AG20443 (cell line): ENCODE data around the gene PAPSS1.
A peak's percentile ranks its signal among the peaks of the same experiment; 100 is the strongest.
"Not testable (repeated sequence)": the region's sequence is repeated elsewhere in the genome, so short reads cannot be mapped to it uniquely, and the experiment has no call there.

Experiments used
- DNase-seq: peaks from one replicate; pipeline ENCODE4 v3.0.0; 2012; ENCODE audit warnings: low spot score, mixed read lengths

Gene PAPSS1

GRCh38 chr4:107689912-107690587, 30.0 kb downstream of the PAPSS1 start:
- DNase-seq = peak; percentile 78

DNA sequence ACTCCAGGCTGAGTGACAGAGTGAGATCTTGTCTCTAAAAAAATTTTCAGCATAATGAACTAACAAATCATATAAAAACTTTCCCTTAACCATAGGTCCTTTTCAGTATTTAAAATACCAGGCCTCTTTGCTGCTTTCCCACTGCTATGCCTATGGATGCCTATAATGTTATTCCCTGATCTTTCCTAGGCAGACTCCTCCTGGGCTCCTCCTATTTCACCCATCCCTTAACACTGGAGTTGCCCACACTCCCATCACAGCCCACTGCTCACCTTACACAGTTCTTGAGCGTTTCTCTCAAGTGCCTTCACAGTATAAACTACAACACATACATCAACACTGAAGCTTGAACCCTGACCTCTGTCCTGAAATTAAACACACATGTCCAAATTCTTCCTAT, 31.6 kb downstream of the PAPSS1 start:
- DNase-seq = no peak

- no peak for DNase-seq
Measured at GRCh38 chr4:107685740-107686139, 34.3 kb downstream of the PAPSS1 start.

GRCh38 chr4:107683873-107684272, 36.2 kb downstream of the PAPSS1 start:
- DNase-seq = no peak

DNA sequence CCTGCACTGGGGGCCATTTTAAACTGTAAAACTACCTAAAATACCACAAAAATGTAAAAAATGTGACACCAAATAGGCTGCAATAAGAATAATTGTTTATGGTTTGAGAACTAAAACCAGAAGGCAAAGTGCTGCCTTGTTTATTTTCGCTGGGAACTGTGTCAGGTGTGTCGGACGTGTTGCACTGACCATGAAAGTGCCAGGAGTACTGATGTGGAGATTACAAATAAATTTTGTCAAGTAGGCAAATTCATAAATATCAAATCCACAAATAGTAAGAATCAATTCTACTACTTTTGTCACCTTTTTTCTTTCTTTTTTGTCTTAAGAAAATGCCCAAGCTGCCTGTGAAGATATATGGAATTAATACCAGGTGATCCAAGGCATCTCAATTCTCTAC, 37.7 kb downstream of the PAPSS1 start:
- no peak for DNase-seq

DNA sequence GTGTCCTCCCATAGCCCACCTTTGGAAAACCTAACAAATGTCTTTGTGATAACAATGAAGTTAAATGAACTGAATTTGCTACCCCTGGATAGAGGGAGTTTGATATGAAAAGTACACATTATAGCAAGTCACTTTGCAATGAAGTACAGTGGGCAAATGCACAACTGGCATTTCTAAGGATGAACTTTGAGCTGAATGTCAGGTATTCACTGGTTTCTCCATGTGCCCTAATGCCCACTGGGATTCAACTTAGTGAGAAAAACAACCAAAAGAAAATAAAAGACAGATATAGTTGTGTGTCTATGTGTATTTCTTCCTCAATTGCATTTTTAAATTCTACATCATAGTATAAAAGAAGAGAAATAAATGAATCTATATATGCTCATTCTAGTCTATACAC, 51.0 kb downstream of the PAPSS1 start:
- no peak for DNase-seq

DNA sequence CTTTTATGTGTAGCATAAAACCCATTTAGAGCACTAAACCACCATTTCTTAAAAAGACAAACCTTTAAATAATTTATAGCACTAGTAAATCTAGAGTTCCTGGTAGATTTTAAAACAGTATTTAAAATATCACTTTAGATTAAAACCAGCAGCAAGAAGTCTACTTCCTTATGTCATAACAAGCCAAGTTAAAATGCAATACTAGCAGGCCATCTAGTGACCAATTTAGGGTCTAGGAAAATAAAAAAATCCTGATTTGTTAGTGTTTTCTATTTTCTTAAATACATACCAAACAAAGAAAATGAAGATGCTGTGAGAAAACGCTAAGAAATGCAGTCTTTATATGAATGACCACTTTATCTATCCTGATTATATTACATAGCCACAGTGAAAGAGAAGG, 53.9 kb downstream of the PAPSS1 start:
- peak; percentile 38 for DNase-seq

- DNase-seq = peak; percentile 34
Measured at GRCh38 chr4:107665001-107665400, 55.0 kb downstream of the PAPSS1 start.

- no peak for DNase-seq
Measured at GRCh38 chr4:107658400-107659336, 61.4 kb downstream of the PAPSS1 start.

GRCh38 chr4:107655289-107655688, 64.7 kb downstream of the PAPSS1 start:
- DNase-seq = no peak

DNA sequence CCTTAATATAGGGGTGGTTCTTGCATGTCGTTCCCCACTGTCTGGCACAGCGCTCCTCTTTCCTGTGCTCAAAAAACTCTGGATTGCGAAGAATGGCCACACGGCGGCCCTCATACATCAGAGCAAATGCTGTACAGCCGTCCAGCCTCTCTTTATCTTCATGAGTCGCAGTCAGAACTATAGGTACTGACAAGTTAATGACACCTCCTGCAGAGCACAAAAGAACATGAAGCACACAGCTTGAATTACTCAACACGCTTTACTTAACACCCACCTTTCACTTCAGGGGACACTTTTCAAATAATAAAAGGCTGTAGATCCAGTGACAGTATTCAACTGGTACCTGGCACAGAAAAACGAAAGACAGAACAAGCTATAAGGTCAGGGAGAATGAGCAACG, 65.3 kb downstream of the PAPSS1 start:
- DNase-seq = no peak

DNA sequence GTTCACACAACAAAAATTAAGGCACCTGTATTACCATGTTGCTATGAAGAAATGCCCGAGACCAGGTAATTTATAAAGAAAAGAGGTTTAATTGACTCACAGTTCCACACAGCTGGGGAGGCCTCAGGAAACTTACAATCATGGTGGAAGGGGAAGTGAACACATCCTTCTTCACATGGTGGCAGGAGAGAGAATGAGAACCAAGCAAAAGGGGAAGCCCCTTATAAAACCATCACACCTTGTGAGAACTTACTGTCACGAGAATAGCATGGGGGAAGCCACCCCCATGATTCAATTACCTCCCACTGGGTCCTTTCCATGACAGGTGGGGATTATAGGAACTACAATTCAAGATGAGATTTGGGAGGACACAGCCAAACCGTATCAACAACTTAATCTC, 68.6 kb downstream of the PAPSS1 start:
- DNase-seq = not testable (repeated sequence)

DNA sequence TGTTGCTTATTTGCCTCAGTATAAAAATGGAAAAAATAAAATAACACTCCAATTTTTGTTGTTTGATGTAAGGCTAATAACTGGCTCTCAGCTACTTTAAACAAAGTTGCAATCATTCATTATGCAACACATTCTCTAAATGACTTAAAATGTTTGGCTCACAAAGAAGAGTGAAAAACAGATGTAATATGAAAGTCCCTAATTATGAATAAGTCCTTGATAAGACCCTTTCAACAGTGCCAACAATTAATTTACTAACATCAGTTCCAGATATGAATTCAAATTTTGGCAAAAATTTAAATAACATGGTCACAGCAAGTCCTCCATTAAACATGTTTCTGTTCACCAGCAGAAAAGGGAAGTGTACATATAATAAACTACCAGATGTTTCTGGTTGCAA, 69.8 kb downstream of the PAPSS1 start:
- DNase-seq = no peak

- no peak for DNase-seq
Measured at GRCh38 chr4:107648178-107648991, 71.6 kb downstream of the PAPSS1 start.

- no peak for DNase-seq
Measured at GRCh38 chr4:107647591-107647990, 72.4 kb downstream of the PAPSS1 start.

GRCh38 chr4:107645604-107646003, 74.4 kb downstream of the PAPSS1 start:
- DNase-seq = no peak

DNA sequence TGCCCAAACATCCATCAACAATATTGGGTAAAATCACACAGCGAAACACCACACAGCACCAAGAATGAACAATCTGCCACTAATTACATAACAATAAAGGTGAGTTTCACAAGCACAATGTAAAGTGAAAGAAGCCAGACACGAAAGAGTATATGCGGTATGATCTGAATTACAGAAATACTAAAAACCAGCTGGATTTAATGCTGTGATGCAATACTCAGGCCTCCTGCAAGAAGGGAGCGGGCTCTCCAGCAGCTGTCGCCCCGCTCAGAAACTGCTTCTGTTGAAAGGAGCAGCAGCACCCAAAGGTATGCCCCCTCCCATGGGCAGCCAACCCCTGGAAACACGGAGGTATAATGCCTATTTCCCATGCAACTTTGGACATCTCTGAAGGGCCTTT, 77.0 kb downstream of the PAPSS1 start:
- no peak for DNase-seq

DNA sequence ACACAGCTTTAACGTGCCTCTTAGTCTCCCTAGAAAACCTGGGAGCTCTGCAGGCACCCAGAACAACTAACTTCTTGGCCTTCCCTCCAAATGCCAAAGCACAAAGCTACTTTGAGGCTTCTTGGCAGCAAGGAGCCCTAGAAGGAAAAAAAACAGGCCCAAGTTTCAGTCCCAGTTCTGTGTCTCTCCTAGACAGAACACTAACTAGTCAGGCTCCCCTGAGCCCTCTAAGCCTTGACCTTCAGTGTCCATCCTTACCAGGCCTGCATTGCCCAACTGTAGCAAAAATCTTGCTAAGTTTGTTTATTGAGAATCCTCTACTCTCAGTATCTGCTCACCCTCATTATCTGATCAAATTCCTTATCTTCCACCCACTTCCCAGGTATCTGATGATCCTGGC, 79.2 kb downstream of the PAPSS1 start:
- no peak for DNase-seq

DNA sequence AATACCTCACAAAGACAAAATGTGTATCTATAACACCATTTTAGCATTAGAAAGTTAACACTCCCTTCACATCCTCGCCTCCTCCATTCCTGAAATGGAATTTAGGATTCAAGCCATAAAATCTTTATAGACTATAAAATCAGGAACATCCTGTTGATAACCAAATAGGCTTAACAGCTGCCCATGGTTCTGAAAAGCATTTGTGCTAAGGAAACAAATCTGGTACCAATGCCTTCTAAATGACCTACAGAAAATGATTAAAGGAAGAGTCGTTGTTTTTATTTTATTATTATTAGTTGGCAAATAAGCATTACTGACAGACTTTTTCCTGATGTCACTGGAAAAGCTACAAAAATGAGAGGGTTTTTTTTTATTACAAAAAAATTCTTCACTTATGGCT, 79.8 kb downstream of the PAPSS1 start:
- no peak for DNase-seq

DNA sequence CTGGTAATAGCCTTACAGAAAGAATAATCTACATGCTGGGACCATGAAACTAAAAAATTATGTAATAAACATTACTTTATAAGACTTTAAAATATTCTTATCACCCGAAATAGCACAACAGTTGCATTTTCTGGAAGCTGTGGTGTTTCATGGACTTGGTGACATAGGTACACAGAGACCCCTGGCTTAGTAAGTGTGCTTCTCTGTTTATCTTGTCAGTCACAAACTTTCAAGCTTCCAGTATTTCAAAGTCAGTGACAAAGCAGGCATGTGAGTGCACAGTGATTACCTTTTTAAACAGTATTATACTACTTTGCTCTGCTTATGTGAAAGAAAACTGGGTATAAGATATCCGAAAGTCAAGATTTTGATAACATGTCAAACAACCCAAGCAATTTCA, 84.3 kb downstream of the PAPSS1 start:
- no peak for DNase-seq

GRCh38 chr4:107631560-107631959, 88.5 kb downstream of the PAPSS1 start:
- peak; percentile 45 for DNase-seq

DNA sequence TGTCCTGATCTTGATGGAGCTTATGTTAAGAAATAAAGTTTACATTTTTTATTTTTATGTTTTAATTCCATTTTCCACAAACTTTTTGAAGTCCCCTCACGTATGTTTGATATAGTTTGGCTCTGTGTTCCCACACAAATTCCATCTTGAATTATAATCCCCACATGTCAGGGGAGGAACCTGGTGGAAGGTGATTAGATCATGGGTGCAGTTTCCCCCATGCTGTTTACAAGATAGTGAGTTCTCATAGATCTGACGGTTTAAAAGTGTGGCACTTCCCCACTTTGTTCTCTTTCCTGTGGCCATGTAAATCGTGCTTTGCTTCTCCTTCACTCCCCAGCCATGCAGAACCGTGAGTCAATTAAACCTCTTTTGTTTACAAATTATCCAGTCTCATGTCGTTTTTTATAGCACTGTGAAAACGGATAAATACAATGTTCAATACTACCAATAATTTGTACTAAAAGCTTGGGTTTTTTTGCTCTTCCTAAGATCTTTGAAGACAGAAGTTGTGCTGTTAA, 89.8 kb downstream of the PAPSS1 start:
- no peak for DNase-seq
